Measurements from ENCODE around the gene GBA2.
A peak's percentile ranks its signal among the peaks of the same experiment; 100 is the strongest.

The GBA2 gene

GRCh38 chr9:35714579-35715252 lies 34.3 kb downstream of the GBA2 start:
- DNase-seq, result no peak

- DNase-seq, result no peak
Measured at GRCh38 chr9:35714123-35714522, 34.9 kb downstream of the GBA2 start.

- DNase-seq, result no peak
Measured at GRCh38 chr9:35713578-35713977, 35.5 kb downstream of the GBA2 start.

GRCh38 chr9:35712762-35713400 lies 36.1 kb downstream of the GBA2 start:
- DNase-seq, result no peak

- no peak for DNase-seq
Measured at GRCh38 chr9:35711501-35712428, 37.3 kb downstream of the GBA2 start.

GRCh38 chr9:35710818-35711500 lies 38.1 kb downstream of the GBA2 start:
- no peak for DNase-seq

GRCh38 chr9:35708146-35708545 lies 40.9 kb downstream of the GBA2 start:
- no peak for DNase-seq

GRCh38 chr9:35706951-35707350 lies 42.1 kb downstream of the GBA2 start:
- DNase-seq, result no peak

- DNase-seq, result no peak
Measured at GRCh38 chr9:35705836-35706430, 43.1 kb downstream of the GBA2 start.

GRCh38 chr9:35705372-35705771 lies 43.7 kb downstream of the GBA2 start:
- no peak for DNase-seq

GRCh38 chr9:35703906-35704672 lies 44.9 kb downstream of the GBA2 start:
- DNase-seq, result no peak

- no peak for DNase-seq
Measured at GRCh38 chr9:35702696-35703095, 46.3 kb downstream of the GBA2 start.

GRCh38 chr9:35700942-35701341 lies 48.1 kb downstream of the GBA2 start:
- DNase-seq, result no peak

- no peak for DNase-seq
Measured at GRCh38 chr9:35700031-35700430, 49.0 kb downstream of the GBA2 start.

GRCh38 chr9:35698231-35698630 lies 50.8 kb downstream of the GBA2 start:
- DNase-seq, result no peak

- no peak for DNase-seq
Measured at GRCh38 chr9:35697486-35697885, 51.5 kb downstream of the GBA2 start.

- DNase-seq, result peak; percentile 34
Measured at GRCh38 chr9:35696520-35697215, 52.4 kb downstream of the GBA2 start.

GRCh38 chr9:35695943-35696401 lies 53.1 kb downstream of the GBA2 start:
- no peak for DNase-seq

GRCh38 chr9:35691757-35692301 lies 57.2 kb downstream of the GBA2 start:
- peak; percentile 63 for DNase-seq

- no peak for DNase-seq
Measured at GRCh38 chr9:35691334-35691650, 57.7 kb downstream of the GBA2 start.
